IMR-90 (cell line): Measurements from ENCODE around the gene TMED4. TPM values are rescaled to one million over a fixed set of nuclear protein-coding genes. Genes with fewer than 3 reads are reported as not detected.
A peak's percentile ranks its signal among the peaks of the same experiment; 100 is the strongest.

Experiments
- ATAC-seq: fragments of 200-7000 bp; cut with Tn5 transposase; 2 replicates; pipeline ENCODE4 v1.9.1; 2020; ENCODE audit warnings: low read depth, mild to moderate bottlenecking, moderate library complexity
- BruUV-seq: library from RNA; stranded (reverse); fragments of 400-500 nt; replicated peaks from 2 replicates; lab custom pipeline; 2021; lab: Mats Ljungman, UMichigan
- CTCF ChIA-PET: fragments of 300-600 bp; formaldehyde crosslinking; extraction: SDS; loops from one replicate; lab custom pipeline; 2021; ENCODE audit warnings: antibody characterized with exemption; lab: Yijun Ruan, JAX
- POLR2A ChIA-PET: fragments of 300-600 bp; sonication (Branson Sonifier 250); formaldehyde crosslinking; loops from one replicate; lab custom pipeline; 2022; ENCODE audit warnings: antibody characterized with exemption; ENCODE audit not compliant: unreplicated experiment; lab: Charles Lee
- DNase-seq: peaks from one replicate; pipeline ENCODE4 v3.0.0; 2013
- H2AFZ ChIP-seq: replicated peaks from 2 replicates; pipeline ENCODE3; 2013; ENCODE audit warnings: low read length, mild to moderate bottlenecking; ENCODE audit not compliant: poor library complexity
- H2AK5ac ChIP-seq: 2 replicates; pipeline ENCODE4 v1.6.1; 2013; ENCODE audit warnings: low read depth, low read length, inconsistent platforms
- H2AK9ac ChIP-seq: replicated peaks from 2 replicates; pipeline ENCODE3; 2013; ENCODE audit warnings: mild to moderate bottlenecking, low read depth, low read length, moderate library complexity; ENCODE audit not compliant: poor library complexity
- H2BK120ac ChIP-seq: 2 replicates; pipeline ENCODE4 v1.6.1; 2013; ENCODE audit warnings: low read depth, low read length, inconsistent platforms
- H2BK15ac ChIP-seq: 3 replicates; pipeline ENCODE4 v1.6.1; 2013; ENCODE audit warnings: low read depth, low read length, inconsistent platforms
- H2BK20ac ChIP-seq: 2 replicates; pipeline ENCODE4 v1.6.1; 2013; ENCODE audit warnings: low read depth, mild to moderate bottlenecking, inconsistent platforms, low read length, moderate library complexity
- H2BK5ac ChIP-seq: 2 replicates; pipeline ENCODE4 v1.6.1; 2013; ENCODE audit warnings: mild to moderate bottlenecking, low read depth, low read length, inconsistent platforms; ENCODE audit not compliant: poor library complexity, severe bottlenecking
- H3K14ac ChIP-seq: replicated peaks from 2 replicates; pipeline ENCODE4 v1.6.1; 2013; ENCODE audit warnings: low read depth, low read length, inconsistent platforms
- H3K18ac ChIP-seq: 2 replicates; pipeline ENCODE4 v1.6.1; 2013; ENCODE audit warnings: low read depth, low read length, control low read depth
- H3K23ac ChIP-seq: 2 replicates; pipeline ENCODE4 v1.6.1; 2013; ENCODE audit warnings: low read depth, low read length, inconsistent platforms
- H3K27ac ChIP-seq: 2 replicates; pipeline ENCODE4 v1.5.1; 2013; ENCODE audit warnings: mild to moderate bottlenecking, control low read depth, low read length; ENCODE audit not compliant: insufficient read depth
- H3K27me3 ChIP-seq: 2 replicates; pipeline ENCODE4 v1.6.1; 2013; ENCODE audit warnings: low read length; ENCODE audit not compliant: control insufficient read depth, insufficient read depth
- H3K36me3 ChIP-seq: 2 replicates; pipeline ENCODE4 v1.6.1; 2013; ENCODE audit warnings: low read length, mixed read lengths; ENCODE audit not compliant: control insufficient read depth, insufficient read depth
- H3K4ac ChIP-seq: 2 replicates; pipeline ENCODE4 v1.6.1; 2013; ENCODE audit warnings: low read depth, low read length, inconsistent platforms
- H3K4me1 ChIP-seq: 2 replicates; pipeline ENCODE4 v1.6.1; 2013; ENCODE audit warnings: low read length, mixed read lengths; ENCODE audit not compliant: control insufficient read depth, insufficient read depth
- H3K4me2 ChIP-seq: 2 replicates; pipeline ENCODE4 v1.6.1; 2013; ENCODE audit warnings: low read depth, mild to moderate bottlenecking, control low read depth, low read length, moderate library complexity
- H3K4me3 ChIP-seq: 2 replicates; pipeline ENCODE4 v1.5.1; 2013; ENCODE audit warnings: low read depth, mild to moderate bottlenecking, control low read depth, low read length, moderate library complexity; ENCODE audit not compliant: insufficient read depth
- H3K56ac ChIP-seq: 2 replicates; pipeline ENCODE4 v1.6.1; 2013; ENCODE audit warnings: low read length, inconsistent platforms; ENCODE audit not compliant: insufficient read depth; ENCODE audit errors: extremely low read depth
- H3K79me1 ChIP-seq, 2 experiments: 2 replicates each; pipeline ENCODE4 v1.6.1; 2013; ENCODE audit warnings: low read length in 2 of 2, inconsistent platforms in 1 of 2, low read depth in 1 of 2
- H3K9ac ChIP-seq: 2 replicates; pipeline ENCODE4 v1.6.1; 2013; ENCODE audit warnings: low read depth, low read length, control low read depth
- H3K9me1 ChIP-seq: 2 replicates; pipeline ENCODE4 v1.6.1; 2013; ENCODE audit warnings: low read length, inconsistent platforms; ENCODE audit not compliant: insufficient read depth
- H3K9me3 ChIP-seq: 2 replicates; pipeline ENCODE4 v1.6.1; 2013; ENCODE audit warnings: low read length; ENCODE audit not compliant: control insufficient read depth, insufficient read depth
- H4K20me1 ChIP-seq: 2 replicates; pipeline ENCODE4 v1.6.1; 2013; ENCODE audit warnings: low read length, inconsistent platforms; ENCODE audit not compliant: insufficient read depth
- H4K5ac ChIP-seq: 2 replicates; pipeline ENCODE4 v1.6.1; 2013; ENCODE audit warnings: mild to moderate bottlenecking, low read depth, low read length, control low read depth
- H4K8ac ChIP-seq, 2 experiments: 2 replicates each; pipeline ENCODE4 v1.6.1; 2013; ENCODE audit warnings: low read depth in 2 of 2, low read length in 2 of 2, control low read depth in 1 of 2, inconsistent platforms in 1 of 2
- H4K91ac ChIP-seq: 2 replicates; pipeline ENCODE4 v1.6.1; 2013; ENCODE audit warnings: low read depth, low read length, inconsistent platforms; ENCODE audit not compliant: insufficient read depth
- BHLHE40 ChIP-seq: fragments of 150-350 bp; IDR thresholded peaks from 2 replicates; pipeline ENCODE4 v1.6.1; 2016; ENCODE audit warnings: mild to moderate bottlenecking, low read depth, low read length
- CHD1 ChIP-seq: IDR thresholded peaks from 2 replicates; pipeline ENCODE4 v1.6.1; 2012; ENCODE audit warnings: low read depth, low read length, improper control_type of control experiment
- NFE2L2 ChIP-seq: fragments of 150-350 bp; IDR thresholded peaks from 2 replicates; pipeline ENCODE4 v1.6.1; 2016; ENCODE audit warnings: low read depth, mild to moderate bottlenecking, low read length
- POLR2A ChIP-seq: IDR thresholded peaks from 2 replicates; pipeline ENCODE4 v1.6.1; 2012; ENCODE audit warnings: mild to moderate bottlenecking, low read depth, low read length
- RCOR1 ChIP-seq: IDR thresholded peaks from 2 replicates; pipeline ENCODE4 v1.6.1; 2012; ENCODE audit warnings: mild to moderate bottlenecking, low read length, improper control_type of control experiment; ENCODE audit not compliant: insufficient replicate concordance
- RFX5 ChIP-seq: IDR thresholded peaks from 2 replicates; pipeline ENCODE4 v1.8.0; 2012; ENCODE audit warnings: low read depth, mild to moderate bottlenecking, low read length, moderate library complexity
- SMC3 ChIP-seq: fragments of 150-350 bp; IDR thresholded peaks from 2 replicates; pipeline ENCODE4 v1.6.1; 2016; ENCODE audit warnings: low read depth, mild to moderate bottlenecking, antibody characterized with exemption, low read length, moderate library complexity
- WGBS, 2 experiments: methylation state at CpG; one replicate each; pipeline versions ENCODE4 v1.1.5 to v1.1.7; 2013; ENCODE audit warnings: missing lambda C conversion rate in 2 of 2; ENCODE audit not compliant: insufficient read length in 1 of 2; ENCODE audit errors: extremely low coverage in 2 of 2; 5-methylcytosine and 5-hydroxymethylcytosine counted together
- dilution Hi-C: fragments of 300-500 bp; cut with HindIII; formaldehyde crosslinking; loops from one replicate; pipeline ENCODE4 v1.14.3; 2018; ENCODE audit warnings: low sequenced_read_pairs; ENCODE audit not compliant: unreplicated experiment
- in situ Hi-C: fragments of 300-500 bp; cut with MboI; formaldehyde crosslinking; loops from 3 replicates; pipeline ENCODE4 v1.14.3; 2019; ENCODE audit warnings: low sequenced_read_pairs, inconsistent platforms, mixed read lengths
- intact Hi-C: fragments of 100-400 bp; cut with micrococcal nuclease; formaldehyde crosslinking; loops from 2 replicates; pipeline ENCODE4 v1.10.0; 2022
- polyA plus RNA-seq, 3 experiments: library from polyadenylated mRNA; depleted of rRNA; stranded (reverse); fragments of >200 nt; gene quantifications; 2 replicates each; pipeline ENCODE4 v1.2.3, GENCODE V29; 2012; ENCODE audit warnings: low replicate concordance in 1 of 3
- total RNA-seq: library from RNA; depleted of rRNA; stranded (reverse); fragments of >200 nt; gene quantifications from 2 replicates; pipeline ENCODE4 v1.2.3, GENCODE V29; 2012
- TF ChIP-seq, protein P1 (sequence below): fragments of 150-350 bp; IDR thresholded peaks from 2 replicates; pipeline ENCODE4 v1.6.1; 2016; ENCODE audit warnings: low read depth, mild to moderate bottlenecking, low read length, moderate library complexity, borderline replicate concordance
- TF ChIP-seq, protein P2 (sequence below): fragments of 150-350 bp; IDR thresholded peaks from 2 replicates; pipeline ENCODE4 v1.6.1; 2017; ENCODE audit warnings: mild to moderate bottlenecking, antibody characterized with exemption, low read length, low read depth

Gene TMED4
- total and polyA plus RNA-seq, 2 of the 4 experiments (the other 2 are of a cell fraction) = 58.6 to 92.7 TPM

DNA sequence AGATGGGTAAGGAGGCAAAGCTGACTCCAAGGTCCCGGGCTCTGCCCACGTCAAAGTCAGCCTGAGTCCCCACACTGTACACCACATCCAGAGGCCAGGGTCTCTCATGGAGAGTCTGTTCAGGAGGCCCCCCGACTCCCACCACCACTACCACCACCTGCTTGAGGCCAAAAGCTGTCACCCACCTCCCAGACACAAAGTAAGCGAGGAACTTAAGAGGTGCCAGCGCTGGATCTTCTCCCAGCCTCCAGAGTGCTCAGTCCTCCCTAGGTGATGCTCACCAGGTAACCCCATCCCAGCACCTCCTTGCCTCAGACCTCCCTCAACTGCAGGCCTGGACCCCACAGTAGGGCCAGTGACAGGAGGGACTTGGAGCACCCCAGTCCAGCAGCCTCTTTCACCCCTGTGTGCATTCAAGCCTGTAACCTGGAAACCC lies 41.4 kb downstream of the TMED4 start:
- Histone ChIP-seq H2AK5ac (no peak overlapping the region), H4K5ac (no peak overlapping the region), H4K8ac (no peak overlapping the region), H2BK120ac (no peak overlapping the region), H3K4me1 (peaks cover 8% of the 10 kb centered on the region), H4K20me1 (no peaks in the 10 kb centered on the region), H3K9ac (no peak overlapping the region), H3K18ac (no peak overlapping the region), H3K14ac (no peak overlapping the region), H2AK9ac (peak overlapping the region; percentile 15), H3K79me1 (no peaks in the 10 kb centered on the region), H3K4me2 (no peak overlapping the region), H2BK5ac (no peak overlapping the region), H2BK20ac (no peak overlapping the region), H3K9me1 (peaks cover 10% of the 10 kb centered on the region), H3K9me3 (no peaks in the 10 kb centered on the region), H3K4ac (no peak overlapping the region), H4K91ac (no peak overlapping the region), H3K23ac (no peak overlapping the region), H3K27me3 (no peaks in the 10 kb centered on the region), H3K36me3 (no peaks in the 10 kb centered on the region), H2BK15ac (no peak overlapping the region), H2AFZ (no peak overlapping the region), H3K27ac (no peak overlapping the region), H3K4me3 (no peak overlapping the region), H3K56ac (no peak overlapping the region)
- ChIA-PET POLR2A (no interaction called here), CTCF (no interaction called here)
- ATAC-seq (no peak), DNase-seq (no peak)
- intact Hi-C loops = no loop called here
- 100% methylated on average over 1 of the region's 5 CpGs; no CpG with 5 or more reads in 1 of the 2 experiments for WGBS, 2 experiments
- no TSS peak for BruUV-seq
- TF ChIP-seq RCOR1 (no peak), CHD1 (no peak), POLR2A (no peak), RFX5 (no peak), SMC3 (no peak), NFE2L2 (no peak), BHLHE40 (no peak)
- TF ChIP-seq, protein P1, sequence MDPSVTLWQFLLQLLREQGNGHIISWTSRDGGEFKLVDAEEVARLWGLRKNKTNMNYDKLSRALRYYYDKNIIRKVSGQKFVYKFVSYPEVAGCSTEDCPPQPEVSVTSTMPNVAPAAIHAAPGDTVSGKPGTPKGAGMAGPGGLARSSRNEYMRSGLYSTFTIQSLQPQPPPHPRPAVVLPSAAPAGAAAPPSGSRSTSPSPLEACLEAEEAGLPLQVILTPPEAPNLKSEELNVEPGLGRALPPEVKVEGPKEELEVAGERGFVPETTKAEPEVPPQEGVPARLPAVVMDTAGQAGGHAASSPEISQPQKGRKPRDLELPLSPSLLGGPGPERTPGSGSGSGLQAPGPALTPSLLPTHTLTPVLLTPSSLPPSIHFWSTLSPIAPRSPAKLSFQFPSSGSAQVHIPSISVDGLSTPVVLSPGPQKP = no peak
- TF ChIP-seq, protein P2, sequence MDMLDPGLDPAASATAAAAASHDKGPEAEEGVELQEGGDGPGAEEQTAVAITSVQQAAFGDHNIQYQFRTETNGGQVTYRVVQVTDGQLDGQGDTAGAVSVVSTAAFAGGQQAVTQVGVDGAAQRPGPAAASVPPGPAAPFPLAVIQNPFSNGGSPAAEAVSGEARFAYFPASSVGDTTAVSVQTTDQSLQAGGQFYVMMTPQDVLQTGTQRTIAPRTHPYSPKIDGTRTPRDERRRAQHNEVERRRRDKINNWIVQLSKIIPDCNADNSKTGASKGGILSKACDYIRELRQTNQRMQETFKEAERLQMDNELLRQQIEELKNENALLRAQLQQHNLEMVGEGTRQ = no peak
- in situ Hi-C loops = no loop called here
- dilution Hi-C loops = no loop called here
